Osteocyte (in vitro differentiated cells): ENCODE data around the gene CNOT11. TPM values are rescaled to one million over a fixed set of nuclear protein-coding genes. Genes with fewer than 3 reads are reported as not detected.

ENCODE experiments used
- DNase-seq: peaks from one replicate; pipeline ENCODE4 v3.0.0; 2021; ENCODE audit warnings: mixed read lengths; ENCODE audit not compliant: unreplicated experiment; ENCODE audit errors: extremely low spot score
- H3K27ac Mint-ChIP-seq: one replicate; pipeline ENCODE4 v1.8.0; 2021; ENCODE audit warnings: mild to moderate bottlenecking, mixed read lengths; ENCODE audit not compliant: unreplicated experiment
- H3K27me3 Mint-ChIP-seq: one replicate; pipeline ENCODE4 v1.8.0; 2021; ENCODE audit warnings: mixed read lengths; ENCODE audit not compliant: unreplicated experiment
- H3K36me3 Mint-ChIP-seq: one replicate; pipeline ENCODE4 v1.8.0; 2021; ENCODE audit warnings: mixed read lengths; ENCODE audit not compliant: unreplicated experiment
- H3K4me1 Mint-ChIP-seq: one replicate; pipeline ENCODE4 v1.8.0; 2021; ENCODE audit warnings: mixed read lengths; ENCODE audit not compliant: unreplicated experiment
- H3K4me3 Mint-ChIP-seq: one replicate; pipeline ENCODE4 v1.8.0; 2021; ENCODE audit warnings: mild to moderate bottlenecking, moderate library complexity, mixed read lengths; ENCODE audit not compliant: unreplicated experiment
- H3K9me3 Mint-ChIP-seq: one replicate; pipeline ENCODE4 v1.8.0; 2021; ENCODE audit warnings: mixed read lengths; ENCODE audit not compliant: unreplicated experiment
- CTCF ChIP-seq: fragments of 200-600 bp; sonication (generic); IDR thresholded peaks from 2 replicates; pipeline ENCODE4 v1.5.0; 2021; ENCODE audit warnings: antibody characterized with exemption, mild to moderate bottlenecking, moderate library complexity
- total RNA-seq: library from RNA; stranded (reverse); gene quantifications from 2 replicates; pipeline ENCODE4 v1.2.1, GENCODE V29; 2021

CNOT11 gene
- total RNA-seq, 1 donor from 2014 or later = 31.4 TPM

GRCh38 chr2:101307950-101308431 lies 55.3 kb downstream of the CNOT11 start:
- no peak for TF ChIP-seq CTCF
- DNase-seq = no peak
- Mint-ChIP-seq H3K4me1 (peaks cover 42% of the 10 kb centered on the region), H3K4me3 (peak overlapping the region; percentile 90), H3K27ac (peak overlapping the region; percentile 88), H3K27me3 (peaks cover 6% of the 10 kb centered on the region), H3K9me3 (no peaks in the 10 kb centered on the region), H3K36me3 (no peaks in the 10 kb centered on the region)

- Mint-ChIP-seq H3K4me3 (peak within 1 kb of the TSS; percentile 90), H3K36me3 (no peaks in the 10 kb centered on the region), H3K4me1 (peaks cover 42% of the 10 kb centered on the region)
Measured at GRCh38 chr2:101308432-101309210, 55.9 kb downstream of the CNOT11 start, which contains the start of gene RNF149. RNF149 (minus strand) TSS chr2:101308701; CDS start chr2:101308588, 113 bp downstream.

GRCh38 chr2:101310090-101310833 lies 57.6 kb downstream of the CNOT11 start:
- Mint-ChIP-seq H3K4me3 (no peak overlapping the region), H3K27me3 (peaks cover 9% of the 10 kb centered on the region), H3K36me3 (no peaks in the 10 kb centered on the region), H3K4me1 (peaks cover 33% of the 10 kb centered on the region), H3K27ac (no peak overlapping the region), H3K9me3 (no peaks in the 10 kb centered on the region)
- TF ChIP-seq CTCF = no peak
- DNase-seq = no peak

More at GRCh38 chr2:101308432-101309210, 55.9 kb downstream of the CNOT11 start, which contains the start of gene RNF149:
- peak; percentile 98 for DNase-seq
- peak within 1 kb of the TSS; percentile 88 for H3K27ac Mint-ChIP-seq
- peaks cover 9% of the 10 kb centered on the region for H3K27me3 Mint-ChIP-seq
- TF ChIP-seq CTCF = no peak
- H3K9me3 Mint-ChIP-seq = no peaks in the 10 kb centered on the region

GRCh38 chr2:101310834-101311695 lies 58.4 kb downstream of the CNOT11 start:
- H3K36me3 Mint-ChIP-seq = no peaks in the 10 kb centered on the region
- H3K27ac Mint-ChIP-seq = no peak overlapping the region
- H3K9me3 Mint-ChIP-seq = no peaks in the 10 kb centered on the region
- H3K4me3 Mint-ChIP-seq = no peak overlapping the region
- peaks cover 25% of the 10 kb centered on the region for H3K4me1 Mint-ChIP-seq
- no peak for TF ChIP-seq CTCF
- H3K27me3 Mint-ChIP-seq = peaks cover 12% of the 10 kb centered on the region
- DNase-seq = no peak
